A549 (cell line): ENCODE results near the gene HSPH1.

Experiments
- CHD2 ChIP-seq: fragments of 150-350 bp; IDR thresholded peaks from 2 replicates; pipeline ENCODE4 v1.6.1; 2014; ENCODE audit warnings: low read length; ENCODE audit not compliant: partially characterized antibody
- EHMT2 ChIP-seq: fragments of 200-600 bp; sonication (generic); IDR thresholded peaks from 2 replicates; pipeline ENCODE4 v1.6.1; 2016; ENCODE audit warnings: antibody characterized with exemption, low read depth, mild to moderate bottlenecking, moderate library complexity
- JUN ChIP-seq, 2 experiments: fragments of >200 bp; sonication (Bioruptor Twin); formaldehyde crosslinking; IDR thresholded peaks; 2 replicates in 1 of 2; 3 replicates in 1 of 2; pipeline ENCODE4 v1.6.1; 2016 to 2017
- KDM5A ChIP-seq: fragments of 200-600 bp; sonication (generic); IDR thresholded peaks from 2 replicates; pipeline ENCODE4 v1.6.1; 2016; ENCODE audit warnings: antibody characterized with exemption, mild to moderate bottlenecking
- PHF8 ChIP-seq: fragments of 200-600 bp; sonication (generic); IDR thresholded peaks from 2 replicates; pipeline ENCODE4 v1.6.1; 2016; ENCODE audit warnings: low read depth, mild to moderate bottlenecking, antibody characterized with exemption, moderate library complexity, borderline replicate concordance
- POLR2A ChIP-seq: IDR thresholded peaks from 2 replicates; pipeline ENCODE4 v1.6.1; 2012; ENCODE audit warnings: mild to moderate bottlenecking, low read length
- POLR2AphosphoS2 ChIP-seq: conservative IDR thresholded peaks from 2 replicates; pipeline ENCODE4 v1.6.1; 2012; ENCODE audit warnings: low read length, improper control_type of control experiment, inconsistent platforms
- RCOR1 ChIP-seq: fragments of 150-350 bp; IDR thresholded peaks from 2 replicates; pipeline ENCODE4 v1.6.1; 2014; ENCODE audit warnings: antibody characterized with exemption, low read length, low read depth
- SREBF2 ChIP-seq: fragments of 450-650 bp; IDR thresholded peaks from 2 replicates; pipeline ENCODE4 v1.6.1; 2014; ENCODE audit warnings: mild to moderate bottlenecking, moderate library complexity
- ZFP36 ChIP-seq: fragments of 450-650 bp; IDR thresholded peaks from 2 replicates; pipeline ENCODE4 v1.6.1; 2014; ENCODE audit warnings: borderline replicate concordance; ENCODE audit not compliant: partially characterized antibody
- TF ChIP-seq, protein P1 (sequence below): fragments of >200 bp; sonication (Bioruptor Twin); formaldehyde crosslinking; IDR thresholded peaks from 3 replicates; pipeline ENCODE4 v1.5.1; 2016
- TF ChIP-seq, protein P2 (sequence below): IDR thresholded peaks from 2 replicates; pipeline ENCODE4 v1.6.1; 2012
- TF ChIP-seq, protein P3 (sequence below): fragments of 200-600 bp; sonication (generic); IDR thresholded peaks from 2 replicates; pipeline ENCODE4 v1.6.1; 2016; ENCODE audit warnings: antibody characterized with exemption, mild to moderate bottlenecking, moderate library complexity

DNA sequence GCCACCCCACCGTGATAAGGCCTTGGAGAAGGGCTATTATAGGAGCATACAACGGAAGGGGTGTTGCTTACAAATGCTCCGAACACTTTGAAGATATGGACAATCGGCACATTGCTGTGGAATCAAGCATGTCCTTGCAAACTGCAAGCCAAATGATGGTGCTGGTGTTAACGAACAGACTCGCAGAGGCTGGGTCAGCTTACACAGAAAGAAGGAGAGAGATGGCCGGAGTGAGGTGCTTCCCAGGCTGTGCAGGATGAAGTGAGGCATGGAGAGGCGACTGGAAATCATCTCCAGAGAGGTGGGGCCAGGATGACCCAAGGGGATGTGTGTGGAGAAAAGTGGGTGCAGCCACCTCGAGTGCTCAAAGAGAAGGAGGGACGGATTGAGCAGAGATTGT lies 42.2 kb downstream of the HSPH1 start:
- TF ChIP-seq, protein P1, sequence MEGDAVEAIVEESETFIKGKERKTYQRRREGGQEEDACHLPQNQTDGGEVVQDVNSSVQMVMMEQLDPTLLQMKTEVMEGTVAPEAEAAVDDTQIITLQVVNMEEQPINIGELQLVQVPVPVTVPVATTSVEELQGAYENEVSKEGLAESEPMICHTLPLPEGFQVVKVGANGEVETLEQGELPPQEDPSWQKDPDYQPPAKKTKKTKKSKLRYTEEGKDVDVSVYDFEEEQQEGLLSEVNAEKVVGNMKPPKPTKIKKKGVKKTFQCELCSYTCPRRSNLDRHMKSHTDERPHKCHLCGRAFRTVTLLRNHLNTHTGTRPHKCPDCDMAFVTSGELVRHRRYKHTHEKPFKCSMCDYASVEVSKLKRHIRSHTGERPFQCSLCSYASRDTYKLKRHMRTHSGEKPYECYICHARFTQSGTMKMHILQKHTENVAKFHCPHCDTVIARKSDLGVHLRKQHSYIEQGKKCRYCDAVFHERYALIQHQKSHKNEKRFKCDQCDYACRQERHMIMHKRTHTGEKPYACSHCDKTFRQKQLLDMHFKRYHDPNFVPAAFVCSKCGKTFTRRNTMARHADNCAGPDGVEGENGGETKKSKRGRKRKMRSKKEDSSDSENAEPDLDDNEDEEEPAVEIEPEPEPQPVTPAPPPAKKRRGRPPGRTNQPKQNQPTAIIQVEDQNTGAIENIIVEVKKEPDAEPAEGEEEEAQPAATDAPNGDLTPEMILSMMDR = no peak
- TF ChIP-seq KDM5A (no peak), CHD2 (no peak), RCOR1 (no peak), EHMT2 (no peak), PHF8 (no peak), SREBF2 (no peak), POLR2AphosphoS2 (no peak), ZFP36 (no peak), JUN (IDR thresholded peaks at IDR 0.05) (no peak), POLR2A (no peak)
- TF ChIP-seq, protein P2, sequence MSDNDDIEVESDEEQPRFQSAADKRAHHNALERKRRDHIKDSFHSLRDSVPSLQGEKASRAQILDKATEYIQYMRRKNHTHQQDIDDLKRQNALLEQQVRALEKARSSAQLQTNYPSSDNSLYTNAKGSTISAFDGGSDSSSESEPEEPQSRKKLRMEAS = no peak
- TF ChIP-seq, protein P3, sequence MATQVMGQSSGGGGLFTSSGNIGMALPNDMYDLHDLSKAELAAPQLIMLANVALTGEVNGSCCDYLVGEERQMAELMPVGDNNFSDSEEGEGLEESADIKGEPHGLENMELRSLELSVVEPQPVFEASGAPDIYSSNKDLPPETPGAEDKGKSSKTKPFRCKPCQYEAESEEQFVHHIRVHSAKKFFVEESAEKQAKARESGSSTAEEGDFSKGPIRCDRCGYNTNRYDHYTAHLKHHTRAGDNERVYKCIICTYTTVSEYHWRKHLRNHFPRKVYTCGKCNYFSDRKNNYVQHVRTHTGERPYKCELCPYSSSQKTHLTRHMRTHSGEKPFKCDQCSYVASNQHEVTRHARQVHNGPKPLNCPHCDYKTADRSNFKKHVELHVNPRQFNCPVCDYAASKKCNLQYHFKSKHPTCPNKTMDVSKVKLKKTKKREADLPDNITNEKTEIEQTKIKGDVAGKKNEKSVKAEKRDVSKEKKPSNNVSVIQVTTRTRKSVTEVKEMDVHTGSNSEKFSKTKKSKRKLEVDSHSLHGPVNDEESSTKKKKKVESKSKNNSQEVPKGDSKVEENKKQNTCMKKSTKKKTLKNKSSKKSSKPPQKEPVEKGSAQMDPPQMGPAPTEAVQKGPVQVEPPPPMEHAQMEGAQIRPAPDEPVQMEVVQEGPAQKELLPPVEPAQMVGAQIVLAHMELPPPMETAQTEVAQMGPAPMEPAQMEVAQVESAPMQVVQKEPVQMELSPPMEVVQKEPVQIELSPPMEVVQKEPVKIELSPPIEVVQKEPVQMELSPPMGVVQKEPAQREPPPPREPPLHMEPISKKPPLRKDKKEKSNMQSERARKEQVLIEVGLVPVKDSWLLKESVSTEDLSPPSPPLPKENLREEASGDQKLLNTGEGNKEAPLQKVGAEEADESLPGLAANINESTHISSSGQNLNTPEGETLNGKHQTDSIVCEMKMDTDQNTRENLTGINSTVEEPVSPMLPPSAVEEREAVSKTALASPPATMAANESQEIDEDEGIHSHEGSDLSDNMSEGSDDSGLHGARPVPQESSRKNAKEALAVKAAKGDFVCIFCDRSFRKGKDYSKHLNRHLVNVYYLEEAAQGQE = no peak
